NCI-H1694 treated with DMSO at 0.1 percent for 48 hours (cell line): Measurements from ENCODE around the gene OGT.
"Not testable (repeated sequence)": the region's sequence is repeated elsewhere in the genome, so short reads cannot be mapped to it uniquely, and the experiment has no call there.

ENCODE experiments used
- DNase-seq: peaks from one replicate; lab custom pipeline; 2025; lab: John Stamatoyannopoulos, UW

The OGT gene

GRCh38 chrX:71540801-71541200 is 7.9 kb downstream of the OGT start:
- DNase-seq, result no peak

- no peak for DNase-seq
These were observed 8.5 kb downstream of the OGT start for GRCh38 chrX:71541210-71542022.

- DNase-seq, result no peak
These were observed 9.5 kb downstream of the OGT start for GRCh38 chrX:71542411-71542810.

GRCh38 chrX:71542825-71543224 is 9.9 kb downstream of the OGT start:
- no peak for DNase-seq

GRCh38 chrX:71543316-71543715 is 10.4 kb downstream of the OGT start:
- no peak for DNase-seq

- DNase-seq, result no peak
These were observed 12.5 kb downstream of the OGT start for GRCh38 chrX:71545364-71545763.

- no peak for DNase-seq
These were observed 14.0 kb downstream of the OGT start for GRCh38 chrX:71546879-71547278.

- DNase-seq, result no peak
These were observed 14.4 kb downstream of the OGT start for GRCh38 chrX:71547339-71547738.

- DNase-seq, result no peak
These were observed 17.1 kb downstream of the OGT start for GRCh38 chrX:71549986-71550385.

- no peak for DNase-seq
These were observed 17.7 kb downstream of the OGT start for GRCh38 chrX:71550578-71550977.

- no peak for DNase-seq
These were observed 23.1 kb downstream of the OGT start for GRCh38 chrX:71556036-71556435.

- no peak for DNase-seq
These were observed 26.0 kb downstream of the OGT start for GRCh38 chrX:71558920-71559319.

- not testable (repeated sequence) for DNase-seq
These were observed 26.9 kb downstream of the OGT start for GRCh38 chrX:71559773-71560172.

GRCh38 chrX:71563921-71564320 is 31.0 kb downstream of the OGT start:
- no peak for DNase-seq

- peak; percentile 36 for DNase-seq
These were observed 32.7 kb downstream of the OGT start for GRCh38 chrX:71565474-71566041.

GRCh38 chrX:71571390-71571789 is 38.5 kb downstream of the OGT start:
- not testable (repeated sequence) for DNase-seq

GRCh38 chrX:71573590-71573989 is 40.7 kb downstream of the OGT start:
- DNase-seq, result no peak

GRCh38 chrX:71577682-71578081 is 44.8 kb downstream of the OGT start:
- no peak for DNase-seq

- no peak for DNase-seq
These were observed 45.6 kb downstream of the OGT start, which contains the start of gene GCNA for GRCh38 chrX:71578253-71579135. GCNA (plus strand) TSS chrX:71578437; CDS start chrX:71580822, 2,385 bp downstream.

GRCh38 chrX:71579136-71579989 is 46.5 kb downstream of the OGT start:
- DNase-seq, result no peak

GRCh38 chrX:71579990-71580380 is 47.1 kb downstream of the OGT start:
- DNase-seq, result no peak

GRCh38 chrX:71581210-71581609 is 48.3 kb downstream of the OGT start:
- DNase-seq, result no peak
